GM18867 (cell line): Measurements from ENCODE around the gene SMARCE1.
A peak's percentile ranks its signal among the peaks of the same experiment; 100 is the strongest.

ENCODE experiments used
- ATAC-seq: cut with Tn5 transposase; IDR thresholded peaks from one replicate; pipeline ENCODE4 v1.9.1; 2021; ENCODE audit warnings: mild to moderate bottlenecking, moderate library complexity; ENCODE audit not compliant: unreplicated experiment

SMARCE1 gene

GRCh38 chr17:40647624-40648383, at the start of gene SMARCE1:
Gene SMARCE1, minus strand, starts transcription at chr17:40647818. Its CDS starts 2,016 bp downstream, at chr17:40645802.
- peak; percentile 60 for ATAC-seq

DNA sequence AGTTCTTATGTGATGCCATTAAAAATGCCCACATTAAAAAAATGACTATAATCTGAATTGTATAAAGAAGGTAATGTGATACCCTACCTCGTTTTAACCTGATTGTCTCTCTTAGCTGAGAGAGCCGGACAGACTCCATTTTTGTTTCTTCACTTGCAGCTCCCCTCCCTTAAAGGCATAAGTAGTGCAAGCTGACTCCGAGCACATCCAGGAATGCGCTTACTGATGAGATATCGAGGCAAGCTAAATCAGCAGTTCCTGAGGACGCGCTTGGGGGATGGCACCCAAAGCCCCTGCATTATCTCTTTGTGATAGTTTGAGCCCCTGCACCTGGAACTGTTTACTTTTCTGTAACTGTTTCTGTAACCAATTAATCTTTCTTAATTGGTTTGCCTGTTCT, 49.7 kb upstream of the SMARCE1 start:
- ATAC-seq: no peak

- ATAC-seq: no peak
These were observed 49.0 kb upstream of the SMARCE1 start for GRCh38 chr17:40696651-40697072.

DNA sequence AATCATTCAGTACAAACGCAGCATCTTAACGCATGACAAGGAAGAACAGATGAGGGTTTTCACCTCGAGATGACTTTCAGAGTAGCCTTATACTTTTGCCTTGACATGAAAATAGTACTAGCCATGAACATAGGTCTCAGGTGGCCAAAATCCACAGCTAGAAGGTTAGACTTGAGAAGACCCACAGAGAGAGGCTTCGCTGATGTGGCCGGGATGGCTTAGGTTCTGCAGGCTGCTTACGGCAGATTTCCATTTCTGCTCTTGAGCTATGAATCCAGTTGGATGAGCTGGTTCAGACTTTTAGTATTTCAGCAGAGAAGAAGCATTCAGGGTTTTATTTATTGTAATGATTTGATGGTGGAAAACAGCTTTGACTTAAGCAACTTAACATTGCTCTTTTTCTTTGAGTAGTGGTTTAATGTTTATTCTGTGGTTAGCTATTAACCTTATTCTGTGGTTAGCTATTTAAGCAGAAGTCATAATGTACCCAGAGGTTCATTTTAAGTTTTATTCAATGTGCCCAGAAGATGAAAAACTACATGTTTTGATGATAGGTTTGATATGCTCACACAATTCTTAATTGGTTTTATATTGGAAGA, 48.4 kb upstream of the SMARCE1 start:
- ATAC-seq: no peak

DNA sequence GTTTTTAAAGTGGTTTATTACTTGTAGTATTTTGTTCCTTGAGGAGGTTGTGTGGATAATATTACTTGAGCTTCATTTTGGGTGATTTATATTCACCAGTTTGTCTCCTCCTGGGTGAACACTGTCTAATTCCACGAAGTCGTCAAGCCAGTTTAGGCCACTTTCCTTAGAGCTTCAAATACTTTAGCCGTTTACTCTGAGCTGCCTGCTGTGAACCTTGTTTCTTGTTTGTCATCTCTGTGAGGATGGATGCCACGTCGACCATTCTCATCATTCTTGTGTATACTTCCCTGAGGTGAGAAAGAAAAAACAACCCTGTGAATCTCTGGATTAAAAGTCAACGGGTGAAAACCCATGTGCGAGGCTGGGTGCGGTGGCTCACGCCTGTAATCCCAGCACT, 47.0 kb upstream of the SMARCE1 start:
- no peak for ATAC-seq

DNA sequence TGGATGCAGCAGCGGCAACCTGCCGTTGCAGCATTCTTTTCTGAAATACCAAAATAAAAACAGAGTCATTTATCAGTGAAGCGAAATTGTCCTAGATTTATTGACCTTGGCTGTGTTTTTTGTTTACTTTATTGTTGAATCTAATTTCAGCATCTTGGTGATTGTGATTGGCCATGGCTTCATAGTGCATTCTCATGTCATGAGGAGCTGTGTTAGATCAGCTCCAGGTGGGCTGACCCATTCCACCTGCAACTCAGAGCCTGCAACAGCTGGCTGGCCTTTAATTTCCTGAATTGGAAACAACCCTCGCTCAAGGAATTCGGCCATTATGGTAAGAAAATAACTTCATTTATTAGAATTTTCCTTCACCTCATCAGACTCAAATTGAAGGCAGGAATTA, 39.5 kb upstream of the SMARCE1 start:
- ATAC-seq: no peak

- no peak for ATAC-seq
These were observed 38.6 kb upstream of the SMARCE1 start for GRCh38 chr17:40686192-40686591.

GRCh38 chr17:40680998-40681397, 33.4 kb upstream of the SMARCE1 start:
- no peak for ATAC-seq

DNA sequence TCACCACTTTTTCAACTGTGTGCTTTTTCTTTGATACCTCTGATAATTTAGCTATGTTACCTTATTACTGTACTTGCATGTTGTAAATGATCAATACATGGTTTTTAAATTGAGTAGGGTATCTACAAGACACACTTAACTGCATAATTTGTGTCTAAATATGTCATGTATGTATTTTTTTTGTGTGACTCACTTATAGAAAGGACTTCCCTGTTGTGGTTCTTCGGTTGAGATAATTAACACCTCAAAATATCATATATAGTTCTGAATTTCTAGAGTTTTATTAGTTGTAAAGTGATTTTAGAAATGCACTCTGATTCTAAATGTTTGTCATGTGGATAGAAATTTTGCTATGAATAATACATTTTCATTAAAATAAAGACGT, 31.9 kb upstream of the SMARCE1 start:
- no peak for ATAC-seq

DNA sequence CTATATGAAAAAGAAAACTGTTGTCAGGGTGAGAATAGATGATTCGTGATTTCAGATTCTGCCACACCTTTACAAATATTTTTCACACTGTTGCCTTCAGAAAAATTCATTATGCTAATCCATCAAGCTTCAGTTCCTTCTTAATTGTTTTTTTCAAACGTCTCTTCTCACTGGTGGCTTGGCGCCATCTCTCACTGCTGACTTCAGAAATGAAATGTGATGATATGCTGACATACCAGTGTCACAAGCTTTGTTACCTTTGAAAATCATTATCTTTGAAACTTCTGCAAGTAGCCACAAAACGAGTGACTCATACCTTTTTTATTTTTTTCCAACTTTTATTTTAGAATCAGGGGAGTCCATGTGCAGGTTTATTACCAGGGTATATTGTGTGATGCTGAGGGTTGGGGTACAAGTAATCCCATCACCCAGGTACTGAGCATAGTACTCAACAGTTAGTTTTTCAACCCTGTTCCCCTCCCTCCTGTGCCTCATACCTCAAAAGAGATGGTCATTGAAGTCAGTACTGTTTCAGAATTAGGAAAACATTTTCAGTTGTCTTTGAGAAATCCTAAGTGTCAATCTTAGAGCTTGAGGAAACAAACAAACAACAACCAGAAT, 31.4 kb upstream of the SMARCE1 start:
- no peak for ATAC-seq

- no peak for ATAC-seq
These were observed 28.3 kb upstream of the SMARCE1 start for GRCh38 chr17:40675905-40676304.

GRCh38 chr17:40672654-40673053, 25.0 kb upstream of the SMARCE1 start:
- no peak for ATAC-seq

- ATAC-seq: no peak
These were observed 23.7 kb upstream of the SMARCE1 start for GRCh38 chr17:40671282-40671681.

DNA sequence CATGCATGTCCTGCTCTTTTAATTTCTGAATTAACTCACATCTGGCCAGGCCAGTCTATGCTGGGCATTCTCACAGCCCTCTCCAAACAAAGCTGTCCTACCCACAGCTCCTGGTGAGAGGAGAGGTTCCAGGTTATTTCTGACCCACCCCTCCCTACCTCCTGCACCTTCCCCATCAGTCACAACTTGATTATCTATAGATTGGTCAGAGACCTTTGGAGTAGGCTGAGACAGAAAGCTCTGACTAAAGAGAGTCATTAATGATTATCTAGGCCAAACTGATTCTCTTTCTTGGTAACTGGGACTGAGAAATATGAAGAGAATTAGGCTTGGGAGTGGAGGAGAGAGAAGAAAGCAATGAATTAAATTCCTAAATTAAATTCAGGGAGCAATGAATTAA, 18.7 kb upstream of the SMARCE1 start:
- no peak for ATAC-seq

- no peak for ATAC-seq
These were observed 17.1 kb upstream of the SMARCE1 start, which contains the start of gene KRT222 for GRCh38 chr17:40664582-40665333. Gene KRT222, minus strand, starts transcription at chr17:40665177. Its CDS starts 78 bp downstream, at chr17:40665099.

GRCh38 chr17:40663252-40663651, 15.6 kb upstream of the SMARCE1 start:
- no peak for ATAC-seq

DNA sequence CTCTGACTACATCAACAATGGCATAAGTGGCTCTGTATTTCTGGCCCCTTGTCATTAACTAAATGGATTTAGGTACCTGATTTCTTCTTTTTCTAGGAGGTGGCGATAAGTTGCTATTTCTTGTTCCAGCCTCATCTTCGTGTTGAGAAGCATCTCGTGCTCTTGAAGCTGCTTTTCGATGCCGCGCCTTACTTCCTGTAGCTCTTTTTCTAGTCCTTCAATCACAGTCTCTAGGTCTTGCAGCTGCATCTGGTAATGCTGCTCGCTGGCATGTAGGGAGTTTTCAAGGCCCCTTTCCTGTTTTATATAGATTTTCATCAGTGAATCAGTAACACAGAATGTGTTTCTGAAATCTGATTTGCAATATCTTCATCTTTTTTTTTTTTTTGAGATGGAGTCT, 12.3 kb upstream of the SMARCE1 start:
- ATAC-seq: no peak

- no peak for ATAC-seq
These were observed 10.8 kb upstream of the SMARCE1 start for GRCh38 chr17:40658396-40658795.

DNA sequence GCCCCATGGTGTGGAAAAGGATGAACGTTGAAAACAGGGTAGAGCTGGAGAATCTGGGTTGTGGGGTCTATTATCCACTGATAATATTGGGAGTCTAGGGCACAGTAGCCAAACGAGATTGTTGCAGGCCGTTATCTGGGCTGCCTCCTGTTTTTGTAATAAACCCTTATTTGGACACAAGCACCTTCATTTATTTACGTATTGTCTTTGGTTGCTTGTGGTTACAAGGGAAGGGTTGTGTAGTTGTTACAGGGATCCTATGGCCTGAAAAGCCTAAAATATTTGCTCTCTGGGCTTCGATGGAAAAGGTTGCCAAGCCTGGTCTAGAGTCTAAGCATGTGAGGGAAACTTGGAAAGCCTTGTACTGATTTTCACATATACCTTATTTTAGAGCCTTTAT, 4.3 kb upstream of the SMARCE1 start:
- ATAC-seq: no peak

DNA sequence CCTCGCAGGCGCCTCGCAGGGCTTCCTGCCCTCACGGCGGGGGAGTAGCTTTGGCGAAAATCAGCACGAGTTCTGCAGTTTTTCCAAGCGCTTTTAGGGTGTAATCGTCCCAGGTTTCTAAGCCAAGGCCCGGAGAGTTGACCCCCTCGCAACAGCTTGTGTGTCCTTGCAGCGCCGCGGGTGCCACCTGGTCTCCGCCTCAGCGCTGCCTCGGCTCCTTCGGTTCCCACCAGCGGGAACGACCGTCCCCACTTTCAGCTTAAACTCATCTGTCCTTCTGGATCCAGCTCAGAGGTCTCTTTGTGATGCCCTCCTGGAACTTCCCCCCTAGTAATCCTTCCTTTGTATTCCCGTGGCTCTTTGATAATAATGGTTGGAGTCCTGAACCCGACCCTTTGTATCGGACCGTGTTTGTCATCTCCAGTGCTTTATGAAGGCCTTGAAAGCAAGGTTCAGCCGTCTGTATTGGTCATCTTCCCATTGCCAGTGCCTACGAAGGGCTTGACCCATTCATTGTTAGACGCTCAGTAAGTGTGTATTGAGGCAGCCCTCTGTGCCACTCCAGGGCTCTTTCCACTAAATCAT, 858 bp upstream of the SMARCE1 start:
- ATAC-seq: peak; percentile 9
